GM18519 (cell line): ENCODE measurements around the gene AUTS2.

ENCODE experiments used
- ATAC-seq: cut with Tn5 transposase; IDR thresholded peaks from one replicate; pipeline ENCODE4 v1.9.1; 2021; ENCODE audit warnings: mild to moderate bottlenecking, moderate library complexity; ENCODE audit not compliant: unreplicated experiment, low FRiP score

AUTS2 gene

GRCh38 chr7:69871886-69872569 is 273.8 kb downstream of the AUTS2 start:
- ATAC-seq, result no peak

GRCh38 chr7:69873512-69873911 is 275.2 kb downstream of the AUTS2 start:
- no peak for ATAC-seq

GRCh38 chr7:69878015-69878414 is 279.7 kb downstream of the AUTS2 start:
- no peak for ATAC-seq

GRCh38 chr7:69878591-69878990 is 280.3 kb downstream of the AUTS2 start:
- no peak for ATAC-seq

- ATAC-seq, result no peak
These were observed 281.7 kb downstream of the AUTS2 start for GRCh38 chr7:69879989-69880388.

- ATAC-seq, result no peak
These were observed 282.6 kb downstream of the AUTS2 start for GRCh38 chr7:69880840-69881239.

GRCh38 chr7:69882269-69882668 is 284.0 kb downstream of the AUTS2 start:
- peak; percentile 87 for ATAC-seq

GRCh38 chr7:69883399-69883891 is 285.2 kb downstream of the AUTS2 start:
- ATAC-seq, result no peak

GRCh38 chr7:69885431-69885830 is 287.2 kb downstream of the AUTS2 start:
- ATAC-seq, result no peak

GRCh38 chr7:69889338-69889975 is 291.2 kb downstream of the AUTS2 start:
- ATAC-seq, result peak; percentile 63

GRCh38 chr7:69889976-69890351 is 291.7 kb downstream of the AUTS2 start:
- ATAC-seq, result no peak

GRCh38 chr7:69892790-69893189 is 294.5 kb downstream of the AUTS2 start:
- no peak for ATAC-seq

GRCh38 chr7:69893906-69894305 is 295.6 kb downstream of the AUTS2 start:
- ATAC-seq, result peak; percentile 38

GRCh38 chr7:69895446-69895845 is 297.2 kb downstream of the AUTS2 start:
- ATAC-seq, result no peak

- ATAC-seq, result no peak
These were observed 297.8 kb downstream of the AUTS2 start for GRCh38 chr7:69896121-69896520.

- peak; percentile 87 for ATAC-seq
These were observed 299.9 kb downstream of the AUTS2 start for GRCh38 chr7:69898189-69898588.

GRCh38 chr7:69903410-69903809 is 305.1 kb downstream of the AUTS2 start:
- no peak for ATAC-seq

- ATAC-seq, result peak; percentile 76
These were observed 308.2 kb downstream of the AUTS2 start for GRCh38 chr7:69906283-69906995.

- ATAC-seq, result no peak
These were observed 309.4 kb downstream of the AUTS2 start for GRCh38 chr7:69907720-69908119.

- no peak for ATAC-seq
These were observed 310.2 kb downstream of the AUTS2 start for GRCh38 chr7:69908454-69908853.

- ATAC-seq, result no peak
These were observed 311.9 kb downstream of the AUTS2 start for GRCh38 chr7:69910150-69910549.
